HG03469 (cell line): ENCODE results near the gene GNA15.

Experiments
- ATAC-seq: cut with Tn5 transposase; IDR thresholded peaks from one replicate; pipeline ENCODE4 v1.9.1; 2021; ENCODE audit warnings: mild to moderate bottlenecking, moderate library complexity, moderate number of reproducible peaks; ENCODE audit not compliant: unreplicated experiment

Gene GNA15

DNA sequence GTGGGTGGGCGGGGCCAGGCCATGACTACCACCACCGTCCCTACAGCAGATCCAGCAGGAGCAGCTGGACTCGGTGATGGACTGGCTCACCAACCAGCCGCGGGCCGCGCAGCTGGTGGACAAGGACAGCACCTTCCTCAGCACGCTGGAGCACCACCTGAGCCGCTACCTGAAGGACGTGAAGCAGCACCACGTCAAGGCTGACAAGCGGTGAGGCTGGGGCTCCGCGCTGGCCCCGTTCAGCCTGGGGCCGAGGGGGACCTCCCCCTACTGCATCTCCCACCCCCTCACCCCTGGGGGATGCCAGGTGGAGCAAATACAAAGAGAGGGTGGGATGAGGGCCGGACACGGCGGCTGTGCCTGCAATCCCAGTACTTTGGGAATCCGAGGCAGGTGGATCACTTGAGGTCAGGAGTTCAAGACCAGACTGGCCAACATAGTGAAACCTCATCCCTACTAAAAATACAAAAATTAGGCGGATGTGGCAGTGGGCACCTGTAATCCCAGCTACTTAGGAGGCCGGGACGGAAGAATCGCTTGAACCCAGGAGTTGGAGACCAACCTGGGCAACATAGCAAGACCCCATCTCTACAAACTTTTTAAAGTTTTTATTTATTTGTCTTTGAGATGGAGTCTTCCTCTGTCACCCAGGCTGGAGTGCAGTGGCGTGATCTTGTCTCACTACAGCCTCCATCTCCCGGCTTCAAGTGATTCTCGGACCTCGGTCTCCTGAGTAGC is 70.6 kb downstream of the GNA15 start:
- no peak for ATAC-seq

DNA sequence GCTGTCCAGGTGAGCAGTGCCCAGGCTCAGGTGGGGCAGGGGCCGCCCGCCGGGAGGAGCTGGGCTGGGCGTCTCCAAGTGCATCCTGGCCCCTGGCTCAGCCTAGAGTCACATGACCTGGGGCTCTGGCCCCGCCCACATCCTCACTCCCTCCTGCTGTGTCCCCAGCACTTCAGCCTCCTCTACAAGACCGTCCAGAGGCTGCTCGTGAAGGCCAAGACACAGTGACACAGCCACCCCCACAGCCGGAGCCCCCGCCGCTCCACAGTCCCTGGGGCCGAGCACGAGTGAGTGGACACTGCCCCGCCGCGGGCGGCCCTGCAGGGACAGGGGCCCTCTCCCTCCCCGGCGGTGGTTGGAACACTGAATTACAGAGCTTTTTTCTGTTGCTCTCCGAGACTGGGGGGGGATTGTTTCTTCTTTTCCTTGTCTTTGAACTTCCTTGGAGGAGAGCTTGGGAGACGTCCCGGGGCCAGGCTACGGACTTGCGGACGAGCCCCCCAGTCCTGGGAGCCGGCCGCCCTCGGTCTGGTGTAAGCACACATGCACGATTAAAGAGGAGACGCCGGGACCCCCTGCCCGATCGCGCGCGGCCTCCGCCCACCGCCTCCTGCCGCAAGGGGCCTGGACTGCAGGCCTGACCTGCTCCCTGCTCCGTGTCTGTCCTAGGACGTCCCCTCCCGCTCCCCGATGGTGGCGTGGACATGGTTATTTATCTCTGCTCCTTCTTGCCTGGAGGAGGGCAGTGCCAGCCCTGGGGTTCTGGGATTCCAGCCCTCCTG is 71.8 kb downstream of the GNA15 start:
- ATAC-seq = no peak

DNA sequence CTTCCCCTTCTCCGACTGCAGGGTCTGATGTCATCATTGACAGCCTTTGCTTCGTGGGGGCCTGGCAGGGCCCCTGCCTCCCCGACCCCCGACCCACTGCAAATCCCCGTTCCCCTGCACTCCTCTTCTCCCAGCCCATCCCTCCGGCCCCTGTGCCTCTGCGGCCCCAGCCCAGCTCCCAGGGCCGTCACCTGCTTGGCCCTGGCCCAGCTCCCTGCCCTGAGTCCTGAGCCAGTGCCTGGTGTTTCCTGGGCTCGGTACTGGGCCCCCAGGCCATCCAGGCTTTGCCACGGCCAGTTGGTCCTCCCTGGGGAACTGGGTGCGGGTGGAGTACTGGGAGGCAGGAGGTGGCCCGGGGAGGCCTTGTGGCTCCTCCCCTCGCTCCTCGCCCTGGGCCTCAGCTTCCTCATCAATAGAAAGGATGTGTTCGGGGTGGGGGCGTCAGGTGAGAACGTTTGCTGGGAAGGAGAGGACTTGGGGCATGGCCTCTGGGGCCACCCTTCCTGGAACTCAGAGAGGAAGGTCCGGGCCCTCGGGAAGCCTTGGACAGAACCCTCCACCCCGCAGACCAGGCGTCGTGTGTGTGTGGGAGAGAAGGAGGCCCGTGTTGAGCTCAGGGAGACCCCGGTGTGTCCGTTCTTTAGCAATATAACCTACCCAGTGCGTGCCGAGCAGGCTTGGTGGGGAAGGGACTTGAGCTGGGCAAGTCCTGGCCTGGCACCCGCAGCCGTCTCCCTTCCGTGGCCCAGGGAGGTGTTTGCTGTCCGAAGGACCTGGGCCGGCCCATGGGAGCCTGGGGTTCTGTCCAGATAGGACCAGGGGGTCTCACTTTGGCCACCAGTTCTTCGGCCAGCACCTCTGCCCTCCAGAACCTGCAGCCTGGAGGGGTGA is 72.7 kb downstream of the GNA15 start:
- no peak for ATAC-seq

DNA sequence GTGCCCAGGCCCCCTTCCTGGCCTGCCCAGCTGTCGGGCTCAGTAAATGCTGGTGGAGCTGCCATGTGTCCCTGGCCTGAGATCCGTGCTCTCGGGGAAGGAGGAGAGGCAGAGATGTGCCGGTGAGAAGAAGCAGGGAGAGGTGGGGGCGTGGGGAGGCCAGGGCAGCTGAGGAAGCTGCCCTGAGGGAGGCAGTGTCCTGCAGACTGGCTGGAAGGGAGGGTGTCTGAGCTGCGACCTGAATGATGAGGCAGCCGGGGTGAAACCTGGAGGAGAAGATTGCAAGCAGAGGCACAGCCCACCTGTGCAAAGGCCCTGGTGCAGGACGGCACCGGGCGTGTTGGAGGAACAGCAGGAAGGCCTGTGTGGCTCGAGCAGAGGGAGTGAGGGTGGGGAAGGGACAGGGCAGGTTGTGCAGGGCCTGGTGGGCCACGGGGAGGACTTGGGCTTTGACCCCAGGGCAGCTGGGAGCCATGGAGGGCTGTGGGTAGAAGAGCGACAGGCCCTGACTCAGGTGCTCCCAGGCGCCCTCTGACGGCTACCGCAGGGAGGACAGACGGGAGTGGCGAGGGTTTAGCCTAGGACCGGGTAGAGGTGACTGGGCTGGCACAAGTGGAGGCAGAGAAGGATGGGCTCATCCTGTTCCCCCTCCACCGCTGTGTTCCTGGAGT is 74.6 kb downstream of the GNA15 start:
- ATAC-seq = no peak

DNA sequence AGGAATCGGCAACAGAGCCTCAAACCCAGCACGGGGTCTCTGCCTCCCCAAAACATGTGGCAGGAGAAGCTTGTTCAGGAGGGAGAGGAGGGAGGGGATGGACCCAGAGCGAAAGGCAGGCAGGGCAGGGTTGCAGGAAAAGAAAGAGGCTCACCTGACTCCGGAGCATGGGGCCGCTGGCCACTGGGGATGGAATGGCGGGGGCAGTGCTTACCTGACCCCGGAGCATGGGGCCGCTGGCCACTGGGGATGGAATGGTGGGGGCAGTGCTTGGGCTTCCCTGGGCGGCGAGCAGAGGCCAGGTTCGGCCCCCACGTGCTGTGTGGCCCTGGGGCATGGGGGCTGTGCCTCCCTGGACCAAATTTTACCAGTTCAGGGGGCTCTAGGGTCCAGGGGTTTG is 75.4 kb downstream of the GNA15 start:
- ATAC-seq = no peak

DNA sequence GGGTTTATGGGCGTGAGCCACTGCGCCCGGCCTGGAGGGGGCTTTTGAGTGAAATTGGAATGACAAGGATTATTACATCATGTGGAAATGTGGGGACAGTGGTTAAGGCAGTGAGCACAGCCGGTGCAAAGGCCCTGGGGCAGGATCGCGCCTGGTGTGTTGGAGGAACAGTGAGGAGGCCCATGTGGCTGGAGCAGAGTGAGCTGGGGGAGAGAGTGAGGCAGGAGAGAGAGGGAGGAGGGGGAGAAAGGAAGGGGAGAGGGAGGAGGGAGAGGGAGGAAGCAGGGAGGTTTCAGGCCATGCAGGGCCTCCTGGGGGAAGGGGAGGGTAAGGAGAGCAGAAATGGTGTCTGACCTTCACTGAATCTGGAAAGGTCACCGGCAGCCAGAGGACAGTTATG is 77.3 kb downstream of the GNA15 start:
- ATAC-seq = no peak
